Activated CD4-positive, alpha-beta T cell treated with anti-CD3 and anti-CD28 coated beads, Interleukin-2, amount 50 U/mL, for 16 hours (primary cell): ENCODE data around the gene PLOD3.
A peak's percentile ranks its signal among the peaks of the same experiment; 100 is the strongest.

ENCODE experiments used
- DNase-seq: peaks from one replicate; pipeline ENCODE4 v3.0.0-alpha.2; 2020

The PLOD3 gene

GRCh38 chr7:101179117-101179516 is 38.3 kb downstream of the PLOD3 start:
- DNase-seq = no peak

GRCh38 chr7:101177644-101178043 is 39.7 kb downstream of the PLOD3 start:
- DNase-seq = no peak

GRCh38 chr7:101175664-101176063 is 41.7 kb downstream of the PLOD3 start:
- no peak for DNase-seq

GRCh38 chr7:101174322-101174854 is 43.0 kb downstream of the PLOD3 start:
- no peak for DNase-seq

GRCh38 chr7:101173752-101174244 is 43.6 kb downstream of the PLOD3 start:
- DNase-seq = peak; percentile 78

- no peak for DNase-seq
Measured at GRCh38 chr7:101172854-101173751, 44.3 kb downstream of the PLOD3 start.

GRCh38 chr7:101172005-101172853 is 45.2 kb downstream of the PLOD3 start:
- DNase-seq = no peak

GRCh38 chr7:101171442-101171837 is 45.9 kb downstream of the PLOD3 start:
- no peak for DNase-seq

GRCh38 chr7:101170617-101171441 is 46.6 kb downstream of the PLOD3 start:
- DNase-seq = no peak

GRCh38 chr7:101169838-101170551 is 47.4 kb downstream of the PLOD3 start:
- DNase-seq = peak; percentile 80

GRCh38 chr7:101169110-101169837 is 48.1 kb downstream of the PLOD3 start:
- no peak for DNase-seq

GRCh38 chr7:101168412-101169049 is 48.9 kb downstream of the PLOD3 start:
- no peak for DNase-seq

GRCh38 chr7:101167645-101168411 is 49.6 kb downstream of the PLOD3 start:
- DNase-seq = no peak

- no peak for DNase-seq
Measured at GRCh38 chr7:101166909-101167644, 50.3 kb downstream of the PLOD3 start.

GRCh38 chr7:101166648-101166908 is 50.8 kb downstream of the PLOD3 start:
- DNase-seq = no peak

GRCh38 chr7:101165958-101166647 is 51.3 kb downstream of the PLOD3 start:
- no peak for DNase-seq

GRCh38 chr7:101165075-101165957 is 52.1 kb downstream of the PLOD3 start, which contains the start of gene VGF:
TSS of gene VGF (minus strand) at chr7:101165569. CDS start at chr7:101164843, 726 bp downstream.
- peak; percentile 95 for DNase-seq
